Retina (tissue), 1 donor: ENCODE data around the gene CCNDBP1.
"Not testable (repeated sequence)": the region's sequence is repeated elsewhere in the genome, so short reads cannot be mapped to it uniquely, and the experiment has no call there.

Experiments
- DNase-seq: peaks from one replicate; pipeline ENCODE4 v3.0.0-alpha.2; 2016

CCNDBP1 gene

DNA sequence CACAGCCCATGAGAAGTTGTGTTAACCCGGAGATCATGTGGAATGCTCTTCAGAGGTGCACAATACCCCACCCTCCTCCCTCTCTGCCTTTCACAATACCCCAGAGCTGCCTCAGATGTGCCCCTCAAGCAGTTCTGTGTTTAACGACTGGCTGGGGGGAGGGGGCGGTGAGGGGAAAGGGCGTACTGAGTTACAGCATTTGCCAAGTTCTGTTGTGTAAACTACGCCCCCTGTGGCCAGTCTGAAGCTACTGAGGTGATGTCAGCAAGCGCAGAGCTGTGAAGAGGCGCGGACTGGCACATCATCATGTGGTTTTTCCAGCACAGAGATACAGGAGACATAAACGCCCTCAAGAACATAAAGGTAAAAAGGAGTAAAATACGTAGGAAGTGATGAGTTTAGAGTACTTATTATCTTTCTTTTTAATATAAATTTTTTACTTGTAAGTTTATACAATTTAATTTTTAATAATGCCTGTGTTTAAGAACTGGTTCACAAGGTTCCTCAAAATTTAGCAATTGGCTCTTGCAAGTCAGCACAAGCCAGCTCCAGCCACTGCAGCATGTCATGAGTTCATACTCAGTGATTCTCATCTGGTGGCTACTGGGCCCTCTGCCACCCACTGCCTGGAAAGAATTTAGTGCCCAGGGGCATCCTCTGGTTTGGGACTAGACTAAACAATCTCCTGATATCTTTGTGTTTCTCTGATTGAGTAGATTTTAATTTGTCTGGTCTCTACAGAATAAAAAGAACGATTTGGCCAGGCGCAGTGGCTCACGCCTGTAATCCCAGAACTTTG lies 33.9 kb downstream of the CCNDBP1 start:
- DNase-seq = no peak

DNA sequence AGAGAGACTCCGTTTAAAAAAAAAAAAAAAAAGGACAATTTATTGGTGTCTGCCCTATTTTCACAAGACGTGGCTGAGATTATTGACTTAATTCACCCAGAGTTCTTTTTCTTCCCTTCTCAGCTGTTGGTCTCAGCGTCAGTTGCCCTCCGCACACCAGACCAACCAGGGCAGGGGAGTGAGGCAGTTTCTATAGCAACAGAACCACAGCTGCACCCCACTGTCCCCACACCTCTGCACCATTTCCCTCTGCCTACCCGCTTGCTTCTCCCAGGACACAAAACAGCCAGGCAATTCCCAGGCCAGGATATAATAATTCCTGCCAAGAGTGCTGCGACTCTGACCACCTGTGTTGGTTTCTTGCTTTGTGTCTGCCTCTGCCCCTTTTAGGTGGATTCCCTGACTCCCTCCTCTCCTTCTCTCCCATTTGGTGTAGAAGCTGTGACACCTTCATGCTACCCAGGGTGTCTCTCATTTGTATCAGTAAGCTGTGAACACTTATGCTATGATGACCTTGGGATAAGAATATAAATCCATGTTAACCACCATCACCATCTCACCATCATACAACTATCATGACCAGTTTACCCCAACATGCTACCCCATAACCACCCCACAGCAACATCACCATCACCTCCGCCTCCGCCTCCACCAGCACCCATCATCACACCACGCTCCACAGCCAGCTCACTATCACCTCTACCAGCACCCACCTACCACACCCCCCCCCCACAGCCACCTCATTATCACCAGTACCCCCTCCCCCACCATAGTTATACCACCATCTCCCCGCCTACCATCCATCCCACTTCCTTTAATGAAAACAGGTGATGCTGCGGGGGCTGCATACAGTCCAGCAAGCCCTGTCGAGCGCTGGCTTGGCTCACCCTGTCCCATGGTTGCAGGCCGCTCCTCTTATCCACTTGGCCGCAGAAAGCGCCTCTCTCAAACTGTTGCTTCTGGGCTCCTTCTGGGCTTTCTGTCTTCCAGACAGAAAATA lies 35.0 kb downstream of the CCNDBP1 start:
- DNase-seq = no peak

GRCh38 chr15:43220991-43221403 lies 35.8 kb downstream of the CCNDBP1 start, which contains the start of gene EPB42:
EPB42 (minus strand) TSS chr15:43221018; CDS start chr15:43220825, 193 bp downstream.
- no peak for DNase-seq

GRCh38 chr15:43221422-43221821 lies 36.2 kb downstream of the CCNDBP1 start:
- no peak for DNase-seq

- DNase-seq = peak; percentile 49
These were observed 40.2 kb downstream of the CCNDBP1 start for GRCh38 chr15:43225201-43225949.

- DNase-seq = not testable (repeated sequence)
These were observed 40.7 kb downstream of the CCNDBP1 start for GRCh38 chr15:43225950-43226255.

DNA sequence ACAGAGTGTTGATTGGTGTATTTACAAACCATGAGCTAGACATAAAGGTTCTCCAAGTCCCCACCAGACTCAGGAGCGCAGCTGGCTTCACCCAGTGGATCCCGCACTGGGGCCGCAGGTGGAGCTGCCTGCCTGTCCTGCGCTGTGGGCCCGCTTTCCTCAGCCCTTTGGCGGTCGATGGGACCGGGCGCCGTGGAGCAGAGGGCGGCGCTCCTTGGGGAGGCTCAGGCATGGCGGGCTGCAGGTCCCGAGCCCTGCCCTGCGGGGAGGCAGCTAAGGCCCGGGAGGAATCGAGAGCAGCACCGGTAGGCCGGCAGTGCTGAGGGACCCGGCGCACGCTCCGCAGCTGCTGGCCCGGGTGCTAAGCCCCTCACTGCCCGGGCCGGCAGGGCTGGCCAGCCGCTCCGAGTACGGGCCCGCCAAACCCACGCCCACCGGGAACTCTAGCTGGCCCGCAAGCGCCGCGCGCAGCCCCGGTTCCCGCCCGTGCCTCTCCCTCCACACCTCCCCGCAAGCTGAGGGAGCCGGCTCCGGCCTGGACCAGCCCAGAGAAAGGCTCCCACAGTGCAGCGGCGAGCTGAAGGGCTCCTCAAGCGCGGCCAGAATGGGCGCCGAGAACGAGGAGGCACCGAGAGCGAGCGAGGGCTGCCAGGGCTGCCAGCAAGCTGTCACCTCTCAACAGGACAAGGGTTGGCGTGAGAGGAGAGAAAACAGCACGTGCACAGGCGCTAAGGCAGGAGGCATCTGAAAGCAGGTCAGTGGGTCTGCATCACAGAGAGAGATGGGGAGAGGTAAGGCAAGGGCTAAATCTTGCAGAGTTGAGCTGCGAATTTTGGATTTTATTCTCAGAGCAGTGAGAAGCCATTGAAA lies 41.5 kb downstream of the CCNDBP1 start:
- no peak for DNase-seq

DNA sequence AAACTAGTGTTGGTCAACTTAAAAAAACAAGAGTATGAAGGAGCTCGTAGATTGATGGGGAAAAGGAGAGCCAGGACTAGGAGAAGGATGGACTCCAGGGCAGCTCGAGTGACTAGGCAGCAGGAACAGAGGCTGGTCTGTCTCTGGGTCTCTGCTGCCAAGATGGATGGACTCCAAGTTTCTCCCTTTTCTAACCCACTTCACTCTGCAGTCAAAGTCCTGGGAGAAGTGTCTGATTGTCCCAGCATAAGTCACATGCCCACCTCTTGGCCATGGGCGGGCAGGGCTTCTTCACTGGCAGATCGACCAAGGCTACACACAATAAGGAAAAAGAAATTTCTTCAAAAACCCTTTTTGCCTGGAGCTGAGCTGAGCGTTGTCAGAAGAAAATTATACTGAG lies 44.8 kb downstream of the CCNDBP1 start:
- no peak for DNase-seq

- no peak for DNase-seq
These were observed 45.5 kb downstream of the CCNDBP1 start for GRCh38 chr15:43230640-43231115.

DNA sequence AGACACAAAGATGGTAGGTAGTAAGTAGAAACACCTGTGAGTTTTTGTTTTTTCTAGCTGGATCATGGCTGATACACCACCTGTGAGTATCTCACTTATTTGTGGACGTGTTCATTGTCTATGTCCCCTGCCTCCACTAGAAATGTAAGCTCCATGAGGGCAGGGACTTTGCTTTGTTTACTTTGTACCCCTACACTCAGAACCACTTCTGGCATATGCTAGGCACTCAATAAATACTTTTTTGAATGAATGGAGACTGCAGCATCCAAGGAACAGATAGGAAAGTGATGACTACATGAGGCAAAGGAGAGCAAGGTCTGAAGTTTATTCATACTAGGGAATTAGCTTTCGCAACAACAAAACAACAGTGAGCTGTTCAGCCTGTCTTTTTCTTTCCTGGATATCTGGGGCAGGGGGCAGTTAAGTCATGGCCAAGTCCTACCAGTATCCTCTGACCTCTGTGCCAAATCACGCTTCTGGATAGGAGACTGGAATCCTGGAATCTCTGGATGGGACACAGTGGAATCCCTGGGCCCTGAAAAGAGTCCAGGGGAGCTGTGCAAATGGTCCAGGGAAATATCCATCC lies 47.2 kb downstream of the CCNDBP1 start:
- no peak for DNase-seq

DNA sequence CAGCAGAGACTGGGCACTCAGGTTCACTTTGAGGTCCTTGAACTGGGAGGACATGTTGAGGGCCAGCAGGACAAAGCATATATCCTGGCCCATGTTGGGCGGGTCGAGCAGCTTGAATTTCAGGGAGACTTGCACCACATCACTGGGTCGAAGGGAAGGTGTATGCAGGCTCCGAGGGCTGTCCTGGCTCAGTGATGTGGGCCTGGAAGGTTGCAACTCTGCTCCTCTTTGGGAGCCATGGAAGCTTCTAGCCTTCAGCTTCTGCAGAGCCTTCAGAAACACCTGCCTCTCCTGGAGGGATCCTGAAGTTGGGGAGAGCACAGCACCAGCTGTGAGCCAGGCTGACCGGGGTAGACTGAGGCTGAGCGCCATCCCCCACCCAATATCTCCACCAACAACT lies 50.3 kb downstream of the CCNDBP1 start:
- DNase-seq = no peak

GRCh38 chr15:43237842-43238470 lies 52.8 kb downstream of the CCNDBP1 start:
- DNase-seq = no peak

DNA sequence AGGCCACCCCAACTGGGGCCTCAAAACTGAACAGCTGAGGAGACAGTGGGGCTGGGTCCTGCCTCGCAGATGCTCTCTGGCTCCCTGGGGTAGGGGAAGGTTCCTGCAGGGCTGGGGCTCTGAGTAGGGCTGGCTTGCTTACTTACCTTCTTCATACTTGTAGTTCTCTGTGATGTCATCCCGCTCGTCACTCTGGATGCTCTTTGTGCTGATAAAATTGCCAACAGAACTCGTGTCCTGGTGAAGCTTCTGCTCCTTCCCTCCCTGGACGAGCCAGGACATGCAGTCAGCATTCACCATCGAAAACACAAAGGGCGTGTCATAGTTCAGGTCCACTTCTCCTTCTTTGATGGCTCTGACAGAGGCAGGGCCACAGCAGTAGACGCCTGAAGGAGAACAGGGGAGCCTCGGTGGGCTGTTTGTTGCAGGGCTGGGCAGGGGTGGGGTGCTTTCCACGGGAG lies 53.5 kb downstream of the CCNDBP1 start:
- DNase-seq = no peak

DNA sequence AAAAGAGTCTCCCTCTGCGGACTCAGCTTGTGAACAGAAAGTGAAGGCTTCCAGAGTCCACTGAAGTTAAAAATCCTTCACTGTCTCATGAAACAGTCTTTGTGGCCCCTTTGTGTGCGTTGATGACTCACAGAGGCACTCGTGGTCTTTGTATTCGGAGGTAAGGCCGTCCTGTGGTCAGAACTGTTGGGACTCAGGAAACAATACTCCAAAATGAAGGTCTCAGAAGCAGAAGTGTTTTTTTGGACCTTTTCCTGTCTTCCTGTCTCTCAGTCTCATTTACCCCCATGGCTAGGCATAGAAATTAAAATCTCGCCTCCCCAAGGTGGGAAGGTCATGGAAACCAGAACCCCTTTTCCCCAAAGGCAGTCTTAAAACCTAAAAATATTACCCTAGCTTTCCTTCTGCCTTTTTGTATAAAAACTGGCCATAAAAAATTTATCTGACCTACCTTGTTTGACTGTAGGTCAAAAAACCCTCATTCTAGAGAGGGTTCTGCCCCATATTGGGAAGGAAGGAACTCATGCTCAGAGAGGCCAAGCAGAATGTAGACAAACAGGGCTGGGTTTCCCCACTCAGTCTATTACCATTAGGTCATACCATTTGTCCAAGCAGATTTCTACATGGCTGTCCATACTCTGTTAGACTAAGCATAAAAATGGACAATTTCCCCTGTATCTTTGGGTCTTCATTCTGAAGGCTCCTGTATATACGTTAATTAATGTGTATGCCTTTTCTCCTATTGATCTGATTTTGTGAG lies 54.7 kb downstream of the CCNDBP1 start:
- DNase-seq = no peak

DNA sequence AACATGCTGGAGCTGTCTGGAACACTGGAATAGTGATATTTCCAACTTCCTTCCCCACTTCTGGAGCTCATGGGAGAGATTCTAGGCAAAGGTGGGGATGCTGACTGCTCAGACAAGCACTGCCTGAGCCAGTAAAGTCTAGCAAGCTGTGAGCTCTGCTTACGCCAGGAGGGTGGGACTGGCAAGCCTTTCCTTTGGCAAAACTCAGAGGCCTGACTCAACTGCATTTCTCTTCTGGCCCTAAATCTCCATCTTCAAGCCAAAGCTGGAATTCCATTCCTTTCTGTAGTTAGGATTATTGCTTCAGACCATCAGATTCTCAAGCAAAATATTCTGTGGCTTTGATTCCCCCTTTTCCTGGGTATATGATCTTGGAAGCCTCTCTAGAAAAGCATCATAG lies 55.9 kb downstream of the CCNDBP1 start:
- no peak for DNase-seq

GRCh38 chr15:43242616-43243015 lies 57.4 kb downstream of the CCNDBP1 start:
- no peak for DNase-seq

- DNase-seq = no peak
These were observed 57.9 kb downstream of the CCNDBP1 start for GRCh38 chr15:43243020-43243645.

GRCh38 chr15:43244092-43244491 lies 58.9 kb downstream of the CCNDBP1 start:
- DNase-seq = no peak

DNA sequence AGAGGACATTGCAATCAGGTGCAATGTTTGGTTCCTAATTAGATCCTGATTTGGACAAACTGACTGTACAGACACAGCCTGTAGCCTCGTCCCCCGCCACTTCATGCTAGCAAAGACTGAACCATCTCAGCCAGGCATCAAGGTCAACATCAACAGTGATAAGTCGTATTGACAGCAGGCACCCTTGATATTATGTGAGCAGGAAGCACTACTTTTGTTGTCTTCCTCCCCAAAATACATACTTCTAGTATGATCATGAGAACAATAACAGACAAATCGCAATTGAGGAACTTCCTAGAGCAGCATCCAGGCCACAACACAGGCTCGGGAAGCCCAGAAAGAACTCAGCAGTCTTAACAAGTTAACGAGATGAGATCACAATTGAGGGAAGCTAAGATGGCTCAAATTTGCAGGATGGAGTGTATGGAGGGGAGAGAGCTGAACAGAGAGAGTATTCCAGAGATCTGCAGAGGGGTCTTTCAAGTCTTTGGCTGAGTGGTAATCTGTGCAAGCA lies 61.1 kb downstream of the CCNDBP1 start:
- DNase-seq = no peak
